GM21447 (cell line): Measurements from ENCODE around the gene PIM3.

ENCODE experiments used
- ATAC-seq: cut with Tn5 transposase; IDR thresholded peaks from one replicate; pipeline ENCODE4 v1.9.1; 2021; ENCODE audit not compliant: unreplicated experiment

The PIM3 gene

GRCh38 chr22:49927483-49928184, 32.9 kb upstream of the PIM3 start:
- no peak for ATAC-seq

- ATAC-seq: no peak
These were observed 32.4 kb upstream of the PIM3 start for GRCh38 chr22:49928185-49928495.

GRCh38 chr22:49928555-49929210, 31.9 kb upstream of the PIM3 start:
- ATAC-seq: no peak

- ATAC-seq: no peak
These were observed 31.2 kb upstream of the PIM3 start for GRCh38 chr22:49929211-49929979.

GRCh38 chr22:49929994-49930575, 30.5 kb upstream of the PIM3 start:
- no peak for ATAC-seq

GRCh38 chr22:49930596-49931412, 29.8 kb upstream of the PIM3 start:
- ATAC-seq: peak; percentile 49

- no peak for ATAC-seq
These were observed 27.1 kb upstream of the PIM3 start for GRCh38 chr22:49933236-49934159.

GRCh38 chr22:49934160-49934890, 26.2 kb upstream of the PIM3 start:
- ATAC-seq: no peak

- no peak for ATAC-seq
These were observed 25.5 kb upstream of the PIM3 start for GRCh38 chr22:49934891-49935557.

GRCh38 chr22:49935561-49935960, 25.0 kb upstream of the PIM3 start:
- ATAC-seq: no peak

GRCh38 chr22:49936018-49936972, 24.3 kb upstream of the PIM3 start:
- peak; percentile 52 for ATAC-seq

GRCh38 chr22:49936973-49937757, 23.4 kb upstream of the PIM3 start:
- ATAC-seq: no peak

- ATAC-seq: no peak
These were observed 22.6 kb upstream of the PIM3 start for GRCh38 chr22:49937758-49938564.

GRCh38 chr22:49938565-49939136, 21.9 kb upstream of the PIM3 start:
- ATAC-seq: no peak

GRCh38 chr22:49941507-49942316, 18.9 kb upstream of the PIM3 start:
- no peak for ATAC-seq
